ENCODE data around the gene HNRNPD. TPM values are rescaled to one million over a fixed set of nuclear protein-coding genes. Genes with fewer than 3 reads are reported as not detected.

HNRNPD gene
- total and polyA plus RNA-seq, 2 of the 8 experiments (the other 6 are each of a cell fraction or from before 2014, with no cell fraction given) = 118 to 646 TPM

- H4K20me1 ChIP-seq (replicated peaks in 1 of 2; ENCODE audit: control insufficient read depth in 1 of 2, insufficient read depth in 2 of 2, low read length in 2 of 2) = no peaks in the 10 kb centered on the region
- CTCF ChIA-PET (ENCODE audit: partially characterized antibody) = no interaction called here
- no peak overlapping the region for H3K14ac ChIP-seq (ENCODE audit: insufficient read length)
- no peak overlapping the region for H2BK5ac ChIP-seq (ENCODE audit: low read depth, low read length)
- FAIRE-seq (no peak), DNase-seq (ENCODE audit: low read depth in 1 of 2, low spot score in 2 of 2) (no peak)
- no peaks in the 10 kb centered on the region for H3K23me2 ChIP-seq (ENCODE audit: low read depth, low read length)
- H4K91ac ChIP-seq (replicated peaks; ENCODE audit: insufficient read length, low read length) = no peak overlapping the region
- H2BK120ac ChIP-seq (replicated peaks; ENCODE audit: low read depth, low read length) = no peak overlapping the region
- H3K18ac ChIP-seq (ENCODE audit: extremely low read depth, low read length) = no peak overlapping the region
- no peak overlapping the region for H2BK15ac ChIP-seq (ENCODE audit: low read length)
- no peak overlapping the region for H2AFZ ChIP-seq (ENCODE audit: low read length)
- H4K5ac ChIP-seq (ENCODE audit: insufficient read length, low read depth, low read length) = no peak overlapping the region
- H3K36me3 ChIP-seq (ENCODE audit: control insufficient read depth in 2 of 4, insufficient read depth in 4 of 4, low read length in 3 of 4) = no peaks in the 10 kb centered on the region
- 79% methylated on average over 4 of the region's 4 CpGs; no CpG with 5 or more reads in 1 of the 2 experiments for WGBS, 2 experiments (ENCODE audit: extremely low coverage in 1 of 2, insufficient coverage in 1 of 2, insufficient read length in 1 of 2, insufficient replicate concordance in 2 of 2, low coverage in 1 of 2, low lambda C conversion rate in 2 of 2, missing lambda C conversion rate in 1 of 2)
- H3K23ac ChIP-seq (ENCODE audit: insufficient read length) = no peak overlapping the region
- H2BK20ac ChIP-seq (ENCODE audit: low read length) = no peak overlapping the region
- no peaks in the 10 kb centered on the region for H3K9me3 ChIP-seq (ENCODE audit: insufficient read depth in 2 of 2, low read depth in 1 of 2, low read length in 1 of 2)
- H3K56ac ChIP-seq (replicated peaks; ENCODE audit: insufficient read length, low read depth, low read length) = no peak overlapping the region
- no peak overlapping the region for H3K4me2 ChIP-seq (ENCODE audit: insufficient read depth in 1 of 2, low read depth in 2 of 2, low read length in 2 of 2)
- no peak overlapping the region for H3K9ac ChIP-seq (replicated peaks in 1 of 4; ENCODE audit: extremely low read depth in 1 of 4, low read depth in 3 of 4, low read length in 3 of 4)
- H3K27me3 ChIP-seq (replicated peaks in 1 of 4; ENCODE audit: control insufficient read depth in 3 of 4, extremely low read depth in 1 of 4, insufficient read depth in 3 of 4, low read length in 3 of 4) = no peaks in the 10 kb centered on the region
- no peaks in the 10 kb centered on the region for H3K79me2 ChIP-seq (ENCODE audit: control insufficient read depth in 1 of 2, insufficient read depth in 2 of 2, low read length in 2 of 2)
- H4K8ac ChIP-seq (ENCODE audit: extremely low read depth, insufficient read depth, low read length) = no peak overlapping the region
- no peak overlapping the region for H2BK12ac ChIP-seq (ENCODE audit: low read depth, low read length)
- no peak overlapping the region for H3K4me3 ChIP-seq (ENCODE audit: extremely low read depth in 1 of 4, insufficient read depth in 2 of 4, low read depth in 3 of 4, low read length in 4 of 4)
- H3K4ac ChIP-seq (replicated peaks; ENCODE audit: insufficient read length, low read depth, low read length) = no peak overlapping the region
- no peak overlapping the region for H2AK5ac ChIP-seq (ENCODE audit: low read depth, low read length)
- no peaks in the 10 kb centered on the region for H3K4me1 ChIP-seq (replicated peaks in 1 of 4; ENCODE audit: control insufficient read depth in 3 of 4, insufficient read depth in 4 of 4, low read length in 3 of 4)
- H3K79me1 ChIP-seq (ENCODE audit: low read depth, low read length) = no peaks in the 10 kb centered on the region
- H3K27ac ChIP-seq (ENCODE audit: low read depth, low read length) = no peak overlapping the region
- POLR2A ChIA-PET (ENCODE audit: partially characterized antibody) = interaction anchor here (1.5 to 2.7 kb wide), 3 partner anchors 11 to 22 kb away, joined by 3 to 9 read pairs (median 4); no protein-coding TSS in a partner anchor
- TF ChIP-seq SIRT6 (IDR thresholded peaks at IDR 0.05; ENCODE audit: low read length) (no peak), EGR1 (IDR thresholded peaks at IDR 0.05; ENCODE audit: borderline replicate concordance, low read depth, low read length) (no peak)
These were observed 42.0 kb downstream of the HNRNPD start for GRCh38 chr4:82331814-82332213.

Measured in H1 (cell line).